ENCODE measurements around the gene SLC2A9.

- TF ChIP-seq NFE2L2 (IDR thresholded peaks at IDR 0.05; ENCODE audit: low read length) (no peak), ZSCAN20 (CRISPR knock-in tag; IDR thresholded peaks at IDR 0.05; ENCODE audit: borderline replicate concordance) (no peak), ZNF878 (CRISPR knock-in tag; IDR thresholded peaks at IDR 0.05) (no peak), ZNF7 (CRISPR knock-in tag; IDR thresholded peaks at IDR 0.05) (no peak), CTCF (CRISPR knock-in tag; IDR thresholded peaks at IDR 0.05) (no peak), PHF21A (CRISPR knock-in tag; IDR thresholded peaks at IDR 0.05) (no peak), PCBP1 (IDR thresholded peaks at IDR 0.05; ENCODE audit: borderline replicate concordance, low read depth, low read length) (no peak), NFIC (IDR thresholded peaks at IDR 0.05; ENCODE audit: low read length) (no peak)
Measured at GRCh38 chr4:9944431-9945425, 76.6 kb downstream of the SLC2A9 start.

All from HepG2 (cell line).